GM19351 (cell line): ENCODE results near the gene ABTB2.

Experiments used
- ATAC-seq: cut with Tn5 transposase; IDR thresholded peaks from one replicate; pipeline ENCODE4 v1.9.1; 2021; ENCODE audit warnings: mild to moderate bottlenecking, moderate library complexity; ENCODE audit not compliant: unreplicated experiment

ABTB2 gene

DNA sequence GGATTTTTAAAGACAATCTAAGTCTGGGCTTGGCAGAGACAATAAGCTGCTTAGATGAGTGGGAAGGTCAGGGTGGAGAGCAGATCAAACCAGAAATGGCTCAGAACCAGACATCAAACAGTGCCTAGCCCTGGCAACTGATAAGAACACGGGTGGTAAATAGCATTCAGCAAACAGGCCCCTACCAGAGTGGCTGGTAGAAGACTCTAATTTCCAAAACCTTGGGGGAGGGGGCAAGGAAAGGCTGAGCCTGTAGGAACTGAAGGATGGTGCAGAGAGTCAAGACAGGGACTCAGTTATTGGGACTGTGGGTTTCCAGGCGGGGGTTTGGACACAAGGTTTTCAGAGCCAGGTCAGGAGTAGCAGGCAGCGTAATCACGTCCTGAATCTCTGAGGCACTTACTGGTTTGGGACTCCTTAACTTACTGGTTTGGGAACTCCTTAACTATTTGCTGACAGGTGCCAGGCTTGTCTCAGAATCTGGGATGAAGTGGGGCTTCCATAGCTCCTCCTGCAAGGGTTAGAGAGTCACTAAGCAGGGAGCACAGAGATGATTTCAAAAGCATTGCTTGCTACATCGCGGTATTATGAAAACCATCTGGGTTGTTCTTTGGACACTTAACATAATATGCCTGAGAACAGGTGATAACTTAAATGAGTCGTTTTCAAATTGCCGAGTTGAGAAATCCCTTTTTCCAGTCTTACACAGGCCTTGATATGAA is 5.7 kb upstream of the ABTB2 start:
- ATAC-seq = no peak

DNA sequence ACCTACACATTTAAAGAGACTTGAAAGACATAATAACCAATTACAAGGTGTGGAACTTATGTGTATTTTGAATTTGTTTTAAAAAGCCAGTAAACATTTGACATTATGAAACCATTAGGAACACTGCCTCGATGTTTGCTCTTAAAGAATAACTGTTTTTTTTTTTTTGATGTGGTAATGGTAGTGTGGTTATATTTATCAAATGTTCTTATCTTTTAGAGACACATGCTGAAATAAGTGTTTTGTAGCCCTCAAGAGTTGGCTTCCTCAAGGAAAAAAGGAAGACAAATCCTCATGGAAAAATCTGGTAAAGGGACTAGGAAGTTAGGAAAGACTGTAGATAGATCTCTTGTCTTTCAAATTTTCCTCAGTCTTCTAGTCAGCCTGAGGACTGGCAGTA is 2.2 kb upstream of the ABTB2 start:
- no peak for ATAC-seq

DNA sequence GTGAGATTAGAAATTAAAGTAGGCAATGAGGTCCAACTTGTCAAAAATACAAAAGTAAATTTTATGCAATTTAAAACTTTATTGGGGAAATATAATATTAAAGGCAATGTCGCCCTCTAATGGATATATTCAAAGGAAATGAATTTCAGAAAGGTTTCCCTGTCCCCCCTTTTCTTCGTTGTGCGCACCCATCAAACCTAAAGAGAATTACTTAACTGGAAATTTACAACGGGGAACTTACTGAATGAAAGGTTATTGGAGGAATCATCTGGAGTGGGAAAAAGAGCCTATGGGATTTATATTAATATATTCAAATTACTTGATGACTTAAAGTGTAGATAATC is 1.7 kb upstream of the ABTB2 start:
- no peak for ATAC-seq

DNA sequence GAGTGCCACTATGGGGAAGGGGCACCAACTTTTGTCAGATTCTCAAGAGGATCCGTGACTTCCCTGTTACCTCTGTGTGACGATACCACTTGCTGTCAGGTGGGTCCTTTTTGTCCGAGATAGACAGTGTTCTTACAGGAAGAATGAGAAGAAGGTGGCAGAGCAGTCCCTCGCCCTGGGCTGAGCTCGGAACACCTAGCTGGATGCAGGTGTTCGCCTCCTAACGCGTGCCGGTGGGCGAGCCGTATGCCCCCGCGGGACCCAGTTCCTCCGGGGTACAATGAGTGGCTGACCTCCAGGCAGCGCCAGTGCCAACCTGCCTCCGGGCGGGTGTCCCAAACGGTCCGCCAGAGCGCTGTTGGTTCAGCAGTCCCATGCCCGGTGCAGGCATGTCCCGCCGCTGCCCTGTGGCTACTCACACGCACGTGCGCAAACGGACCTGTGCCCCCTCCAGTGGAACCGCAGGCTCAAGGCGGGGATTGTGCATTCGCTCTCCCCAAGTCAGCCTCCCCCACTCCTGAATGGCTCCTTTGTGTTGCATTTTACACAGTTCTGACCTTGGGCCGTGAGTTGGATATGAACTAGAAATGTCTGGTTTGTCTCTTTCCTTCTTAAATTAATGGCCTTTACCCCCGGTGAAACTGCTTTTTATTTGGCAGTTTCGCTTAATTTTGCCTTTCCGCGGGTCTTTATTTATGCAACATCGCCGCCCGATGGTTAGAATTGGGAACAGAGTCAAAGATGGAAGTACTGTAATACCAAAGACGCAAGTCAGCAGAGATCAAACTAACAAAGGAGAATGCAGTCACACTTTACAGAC is 1.1 kb upstream of the ABTB2 start:
- ATAC-seq = no peak

DNA sequence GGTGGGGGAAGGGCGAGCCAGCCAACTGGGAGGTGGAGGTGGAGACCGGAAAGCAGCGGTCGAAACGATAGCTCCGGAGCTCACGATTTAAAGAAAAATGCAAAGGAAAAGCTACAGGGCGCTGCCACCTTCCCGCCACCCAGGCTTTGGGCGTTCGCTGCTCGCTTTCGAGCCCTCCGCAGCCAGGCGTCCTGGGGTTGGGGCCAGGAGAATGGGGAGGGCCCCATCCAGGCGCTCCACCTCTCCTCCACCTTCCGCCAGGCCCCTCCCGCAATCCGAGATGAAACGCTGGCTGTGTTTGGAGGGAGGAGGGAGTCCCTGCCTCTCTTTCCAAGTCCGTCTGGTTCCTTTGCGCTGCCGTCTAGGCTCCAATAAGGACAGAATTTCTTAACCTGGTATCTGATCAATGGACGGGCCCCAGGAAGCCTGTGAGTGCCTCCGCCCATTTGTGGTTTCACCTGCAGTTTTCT is 483 bp upstream of the ABTB2 start:
- no peak for ATAC-seq

DNA sequence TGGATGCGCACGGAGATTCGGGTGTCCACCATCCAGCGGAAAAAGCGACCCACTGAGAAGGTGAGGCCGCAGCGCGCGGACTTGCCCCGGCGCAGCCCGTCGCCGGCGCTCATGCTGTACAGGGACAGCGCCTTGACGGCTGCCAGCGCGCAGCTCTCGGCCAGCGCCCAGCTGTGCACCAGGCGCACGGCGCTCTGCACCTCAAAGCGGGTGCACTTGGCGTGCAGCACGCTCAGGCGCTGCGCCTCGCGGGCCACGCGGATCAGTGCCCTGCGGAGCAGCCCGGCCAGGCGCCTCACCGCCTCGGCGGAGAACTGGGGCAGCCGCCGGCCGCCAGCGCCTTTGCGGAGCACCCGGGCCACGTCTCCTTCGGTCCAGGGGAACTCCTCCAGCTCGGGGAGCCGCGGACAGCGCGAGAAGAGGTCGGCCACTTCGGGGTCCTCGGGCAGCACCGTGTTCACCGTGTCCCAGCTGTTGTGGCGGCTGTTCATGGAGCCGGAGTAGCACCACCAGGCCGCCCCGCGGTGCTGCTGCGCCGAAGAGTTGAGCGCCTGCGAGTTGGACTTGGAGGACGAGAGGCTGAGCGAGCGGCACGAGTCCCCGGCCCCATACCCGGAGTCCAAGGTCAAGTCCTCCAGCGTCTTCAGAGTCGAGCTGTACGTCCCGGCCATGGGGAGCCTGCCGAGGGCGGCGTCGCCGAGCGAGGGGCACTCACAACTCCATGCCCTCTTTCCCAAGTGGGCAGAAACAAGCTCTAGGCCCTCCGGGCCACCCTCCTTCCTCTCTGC is 703 bp downstream of the ABTB2 start:
- ATAC-seq = peak; percentile 19

DNA sequence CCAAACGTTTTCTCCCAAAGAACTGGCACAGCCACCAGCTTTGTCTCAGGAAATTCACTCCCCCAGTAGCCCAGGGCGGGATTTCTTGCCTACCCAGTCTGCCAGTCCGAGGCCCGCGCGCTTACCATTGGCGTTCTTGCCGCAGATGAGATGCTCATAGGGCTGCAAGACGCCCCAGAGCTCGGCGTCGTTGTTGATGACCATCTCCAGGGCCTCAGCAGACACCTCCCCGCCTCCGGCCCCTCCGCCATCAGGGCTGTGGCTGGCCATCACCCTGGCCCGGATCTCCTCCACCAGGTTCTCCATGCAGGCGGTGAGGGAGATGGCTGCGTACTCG is 1.3 kb downstream of the ABTB2 start:
- no peak for ATAC-seq

DNA sequence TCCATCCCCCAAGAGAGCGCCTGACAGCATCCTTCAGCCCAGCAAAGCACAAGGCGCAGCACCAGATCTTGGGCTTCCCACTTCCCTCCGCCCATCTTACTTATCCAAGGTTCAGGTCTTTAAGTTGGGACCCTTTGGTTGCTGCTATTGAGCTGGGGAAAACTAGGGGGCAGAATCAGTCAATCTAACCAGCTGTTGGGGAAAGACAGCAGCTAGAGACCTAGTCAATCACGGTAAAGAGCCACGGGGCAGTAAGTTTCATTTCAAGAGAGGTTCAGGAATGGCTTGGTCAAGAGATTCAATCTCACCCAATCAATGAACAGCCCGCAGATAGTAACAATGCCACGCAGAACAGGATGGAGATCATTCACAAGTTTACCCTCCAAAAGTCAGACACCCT is 1.7 kb downstream of the ABTB2 start:
- no peak for ATAC-seq

DNA sequence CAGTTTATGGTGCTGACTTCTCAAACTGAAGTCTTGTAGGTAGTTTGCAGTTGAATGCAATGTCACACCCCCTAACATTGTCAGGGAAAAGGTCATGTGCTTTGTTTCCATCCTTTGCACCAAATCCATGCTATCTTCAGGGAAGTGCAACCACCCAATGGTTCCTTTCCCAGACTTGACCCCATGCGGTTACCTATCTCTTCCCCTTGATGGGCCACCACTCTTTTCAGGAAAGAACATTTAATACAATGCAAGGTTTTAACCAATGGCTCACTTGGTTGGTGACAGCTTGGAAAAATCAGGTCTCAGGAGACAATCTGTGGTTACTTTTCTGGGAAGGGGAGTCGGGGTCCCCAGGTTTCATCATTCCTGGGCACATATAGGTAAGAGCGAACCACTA is 2.1 kb downstream of the ABTB2 start:
- ATAC-seq = no peak

DNA sequence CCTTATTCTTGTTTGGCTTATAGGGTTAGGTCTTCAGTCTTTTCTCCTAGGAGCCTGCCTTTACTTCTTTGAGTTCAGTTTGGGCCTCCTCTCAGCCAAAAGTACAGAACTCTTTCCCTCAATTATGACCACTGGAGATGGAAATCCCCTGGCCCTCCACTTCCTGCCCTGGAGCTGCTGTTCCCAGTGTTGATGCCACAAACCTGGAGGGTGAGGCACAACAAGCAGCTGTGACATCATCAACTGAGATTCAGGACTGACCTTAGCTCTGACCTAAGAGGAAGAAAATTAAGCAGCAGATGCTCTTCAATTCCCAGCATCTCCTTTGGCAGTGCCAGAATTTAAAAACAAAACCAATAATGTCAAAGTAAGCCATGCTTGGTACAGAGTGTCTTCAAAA is 3.0 kb downstream of the ABTB2 start:
- no peak for ATAC-seq

DNA sequence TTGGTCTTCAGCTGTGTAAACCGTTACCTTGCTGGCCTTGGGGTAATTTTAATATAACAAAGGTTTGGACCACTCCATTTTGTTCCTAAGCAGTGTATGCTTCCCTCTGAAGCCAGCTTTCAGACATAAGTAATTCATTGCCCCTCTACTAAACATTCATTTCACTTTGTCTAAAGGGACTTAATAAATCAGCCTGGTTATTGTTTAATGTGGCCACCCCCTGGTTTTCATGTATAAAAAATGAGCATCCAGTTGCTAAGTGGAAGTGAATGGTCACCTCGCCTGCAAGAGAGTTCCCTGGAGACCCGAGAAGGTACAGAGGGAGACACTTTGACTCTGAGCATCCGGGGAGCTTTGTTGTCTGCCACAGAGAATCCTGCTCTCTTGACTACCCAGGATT is 3.9 kb downstream of the ABTB2 start:
- no peak for ATAC-seq

DNA sequence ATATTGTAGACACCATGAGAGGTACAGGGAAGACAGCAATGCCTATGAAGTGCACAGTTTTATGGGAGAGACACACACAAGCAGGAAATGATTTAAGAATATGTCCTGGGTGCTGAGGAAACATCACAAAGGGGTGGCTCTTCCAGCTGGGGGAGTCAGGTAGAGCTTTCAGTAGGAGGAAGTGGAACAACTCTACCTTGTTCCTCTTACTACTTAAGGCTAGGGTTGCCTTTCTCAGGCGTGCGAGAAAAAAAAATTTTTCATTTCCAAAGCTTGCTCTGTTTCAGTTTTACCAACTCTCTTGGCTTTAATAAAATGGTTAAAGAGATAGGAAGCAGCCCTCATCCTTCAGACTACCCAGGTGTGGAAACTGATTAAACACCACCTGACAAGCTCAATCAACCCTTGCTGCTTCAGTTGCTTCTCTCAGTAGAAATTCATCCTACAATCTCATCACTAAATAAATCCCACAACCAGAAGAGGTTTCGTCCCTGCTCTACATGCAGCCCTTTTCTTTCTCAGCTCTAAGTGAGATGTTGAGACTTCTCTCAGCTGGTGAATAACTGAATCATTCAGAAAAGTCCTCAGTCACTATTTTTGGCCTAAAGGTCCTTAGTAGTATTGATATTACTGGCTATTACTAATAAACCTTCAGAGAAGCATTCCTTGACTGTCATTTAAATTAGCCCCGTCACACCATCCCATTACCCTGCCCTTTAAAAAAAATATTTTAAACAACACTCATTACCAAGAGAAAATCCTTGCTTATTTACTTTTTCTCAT is 5.9 kb downstream of the ABTB2 start:
- peak; percentile 62 for ATAC-seq

DNA sequence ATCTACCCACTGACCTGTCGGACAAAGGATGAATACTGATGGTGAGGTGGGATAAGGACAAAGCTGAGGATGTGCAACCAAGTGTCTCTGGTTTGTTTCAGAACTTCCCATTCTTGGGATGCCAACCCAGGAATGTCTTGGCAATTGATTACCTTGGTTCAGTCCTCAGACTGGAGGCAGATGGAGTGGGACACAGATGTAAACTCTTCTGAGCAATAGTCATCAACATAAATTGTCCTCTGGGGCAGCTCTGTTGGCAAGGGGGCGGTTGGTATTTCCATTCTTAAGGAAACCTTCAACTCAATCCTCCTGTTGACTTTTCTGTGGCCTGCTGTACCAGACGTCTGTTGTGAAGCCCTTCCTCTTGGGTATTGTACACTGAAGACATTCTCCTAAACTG is 6.8 kb downstream of the ABTB2 start:
- no peak for ATAC-seq

DNA sequence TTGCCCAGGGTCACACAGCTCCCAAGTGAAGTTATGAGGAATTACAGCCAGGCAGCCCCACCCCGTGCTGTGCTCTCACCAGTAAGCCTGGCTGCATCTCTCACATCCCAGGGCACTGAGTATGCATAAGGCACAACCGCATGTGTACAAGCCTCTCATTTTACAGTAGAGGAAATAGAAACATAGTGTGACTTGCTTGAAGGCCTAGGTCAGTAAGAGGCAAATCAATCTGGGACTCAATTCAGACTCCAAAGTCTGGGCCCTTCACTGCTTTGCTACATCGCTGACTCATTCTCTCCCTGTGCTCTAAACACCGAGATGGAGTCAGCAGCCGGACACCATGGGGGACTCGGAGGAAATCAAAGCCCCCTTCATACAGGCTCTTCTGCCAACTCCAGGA is 7.9 kb downstream of the ABTB2 start:
- ATAC-seq = no peak

DNA sequence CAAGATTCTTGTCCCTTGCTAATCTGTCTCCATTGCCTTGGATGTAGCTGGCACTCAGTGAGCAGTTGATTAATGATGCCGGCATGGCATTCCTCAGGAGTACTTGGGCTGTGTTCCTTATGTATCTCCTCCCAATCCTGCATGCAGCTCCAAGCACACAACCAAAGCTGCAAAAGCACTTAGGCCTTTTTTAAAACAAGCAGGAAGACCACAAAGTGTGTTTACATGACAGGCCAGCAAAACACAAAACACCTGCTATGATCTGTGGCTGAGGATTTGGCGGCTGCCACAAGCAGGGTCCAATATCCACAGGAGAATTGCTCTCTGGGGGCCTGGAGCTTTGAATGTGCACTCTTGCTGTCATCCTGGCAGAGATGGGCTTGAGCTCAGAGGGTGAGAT is 8.9 kb downstream of the ABTB2 start:
- ATAC-seq = no peak

DNA sequence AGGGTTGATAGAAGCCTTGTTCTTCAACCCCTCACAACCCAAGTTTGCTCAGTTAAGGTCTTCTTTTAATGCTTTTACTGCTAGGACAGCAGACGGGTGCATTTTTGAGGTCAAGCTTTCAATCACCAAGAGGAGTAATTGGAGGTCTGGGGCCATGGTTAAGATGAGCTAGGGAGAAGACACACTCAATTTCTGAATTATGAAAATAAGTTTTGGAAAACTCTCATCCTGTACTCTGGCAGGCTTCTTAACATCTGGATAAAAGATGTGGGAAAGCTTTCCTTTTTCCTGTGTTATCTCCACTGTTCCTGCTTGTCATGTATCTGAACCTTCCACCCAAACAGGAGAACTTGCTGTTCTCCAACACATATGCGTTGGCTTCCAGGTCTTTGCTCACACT is 9.7 kb downstream of the ABTB2 start:
- ATAC-seq = no peak

DNA sequence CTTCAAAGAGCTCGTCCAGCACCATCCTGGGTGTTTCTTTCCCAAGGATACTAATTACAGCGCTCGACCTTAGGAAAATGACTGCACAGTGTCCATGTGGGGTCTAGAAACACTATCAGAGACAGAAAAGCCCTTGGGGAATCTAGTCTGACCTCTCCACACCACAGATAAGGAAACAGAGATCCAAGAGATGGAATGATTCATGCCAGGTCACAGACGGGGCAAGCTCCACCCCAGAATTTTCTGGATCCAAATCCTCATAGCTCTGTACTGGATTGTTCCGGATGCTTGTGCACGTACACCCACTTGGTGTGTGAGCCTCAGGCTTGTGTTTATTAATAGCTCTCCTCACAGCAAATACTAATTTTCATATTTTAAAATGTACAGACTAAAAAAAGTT is 11.3 kb downstream of the ABTB2 start:
- ATAC-seq = no peak

DNA sequence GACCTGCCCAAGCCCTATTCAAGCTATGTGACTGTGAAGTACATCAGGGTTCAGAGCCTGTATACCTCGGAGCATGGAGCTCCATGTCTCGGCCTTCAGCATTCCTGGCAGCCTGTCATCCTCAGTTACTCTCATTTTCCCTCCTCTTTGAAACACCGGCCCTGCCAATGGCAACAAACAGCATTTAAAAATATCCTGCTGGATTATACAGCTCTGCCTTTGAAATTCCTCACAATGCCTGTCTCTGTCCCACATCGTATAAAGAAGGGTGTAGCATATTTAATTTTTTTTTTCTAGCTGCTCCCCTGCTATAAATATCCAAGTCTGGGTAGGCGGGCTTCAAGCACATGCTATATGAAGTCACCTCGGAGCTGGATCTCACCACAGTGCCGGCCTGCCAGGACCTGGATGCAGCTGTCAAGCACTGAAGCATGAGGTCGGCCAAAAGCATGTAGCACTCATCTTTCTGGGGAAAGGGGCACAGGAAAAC is 11.8 kb downstream of the ABTB2 start:
- no peak for ATAC-seq

DNA sequence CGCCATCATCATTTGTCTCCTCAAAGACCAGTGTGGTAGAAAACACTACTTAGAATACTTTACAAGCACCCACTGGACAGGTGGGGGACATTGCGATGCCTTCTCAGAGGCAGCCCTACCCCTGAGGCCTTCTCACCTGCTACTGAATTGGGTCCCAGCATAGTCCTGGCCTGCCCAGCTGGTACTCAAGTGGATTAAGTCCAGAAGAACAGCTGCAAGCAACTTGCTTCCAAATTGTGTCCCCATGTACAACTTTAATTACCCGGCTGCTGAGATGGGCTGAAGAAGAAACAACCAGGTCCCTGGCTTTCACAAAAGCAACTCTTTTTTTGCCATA is 12.3 kb downstream of the ABTB2 start:
- ATAC-seq = no peak

DNA sequence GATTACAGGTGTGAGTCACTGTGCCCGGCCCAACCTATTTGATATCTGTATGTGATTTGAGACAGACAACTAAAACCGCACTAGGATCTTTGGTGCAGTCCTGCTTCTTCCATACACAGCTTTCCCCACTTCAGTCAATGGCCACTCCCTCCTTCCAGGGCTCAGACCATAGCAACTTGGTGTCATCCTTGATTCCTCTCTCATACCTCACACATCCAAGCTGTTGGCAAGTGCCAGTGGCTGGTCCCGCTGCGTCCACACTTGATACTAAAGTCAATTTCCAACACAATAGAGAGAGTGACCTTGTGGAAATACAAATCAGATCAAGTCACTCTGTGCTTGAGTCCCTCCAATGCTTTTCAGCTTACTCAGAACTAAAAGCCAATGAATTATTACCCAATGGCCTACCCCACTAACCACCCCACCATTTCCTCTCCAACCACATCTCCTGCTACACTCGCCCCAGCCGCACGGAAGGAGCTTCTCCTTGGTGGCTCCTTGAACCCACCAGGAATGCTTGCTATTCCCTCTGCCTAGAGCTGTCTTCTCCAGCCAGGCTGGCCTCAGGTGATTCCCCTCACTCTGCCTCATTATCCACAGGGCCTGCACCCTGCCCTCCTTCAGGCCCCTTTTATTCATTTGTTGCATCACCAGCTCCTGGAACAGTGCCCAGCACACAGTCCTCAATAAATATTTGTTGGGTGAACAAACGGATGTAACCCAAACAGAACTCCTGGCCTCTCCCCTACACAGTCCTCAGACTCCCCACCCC is 12.9 kb downstream of the ABTB2 start:
- ATAC-seq = no peak
